ENCODE measurements around the gene FEZF2.

FEZF2 gene

DNA sequence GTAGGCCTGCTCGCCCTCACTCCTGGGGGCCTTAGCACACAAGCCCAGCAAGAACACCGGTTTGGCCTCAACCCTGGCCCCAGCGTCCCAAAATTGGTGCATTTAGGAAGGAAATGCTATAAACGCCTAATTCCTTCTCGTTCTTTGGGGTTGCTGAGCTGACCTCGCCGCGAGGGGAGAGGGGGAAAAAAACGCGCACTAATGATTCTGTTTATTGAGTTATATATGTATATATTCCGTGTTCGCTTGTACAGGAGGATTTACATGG, 3.9 kb downstream of the FEZF2 start:
- H3K9me2 ChIP-seq (replicated peaks; ENCODE audit: insufficient read depth, low read length) = no peaks in the 10 kb centered on the region
- no peaks in the 10 kb centered on the region for H3K36me3 ChIP-seq (replicated peaks; ENCODE audit: insufficient read depth, low read length)
- H3K4me3 ChIP-seq (ENCODE audit: low read length) = no peak overlapping the region
- H3K4me1 ChIP-seq (ENCODE audit: low read length) = no peaks in the 10 kb centered on the region
- H3F3A ChIP-seq (ENCODE audit: insufficient read depth, low read length) = no peaks in the 10 kb centered on the region
- H4K20me1 ChIP-seq (ENCODE audit: insufficient read depth, low read length) = no peaks in the 10 kb centered on the region
- H3K9ac ChIP-seq (ENCODE audit: low read length) = no peak overlapping the region
- H3K9me3 ChIP-seq (replicated peaks; ENCODE audit: insufficient read depth, low read length) = no peaks in the 10 kb centered on the region
- no peak overlapping the region for H2AFZ ChIP-seq (ENCODE audit: low read length)
- H3K27ac ChIP-seq (ENCODE audit: low read length) = no peak overlapping the region
- H3K4me2 ChIP-seq (ENCODE audit: low read depth, low read length) = no peak overlapping the region
- no peak for TF ChIP-seq CTCF (IDR thresholded peaks at IDR 0.05; ENCODE audit: low read length)
- no peaks in the 10 kb centered on the region for H3K79me2 ChIP-seq (ENCODE audit: low read length)
- DNase-seq = no peak
- 0 out of 2 replicates have a peak, but pooled peaks cover 4% of the 10 kb centered on the region for H3K27me3 ChIP-seq (replicated peaks; ENCODE audit: insufficient read depth, low read length)

DNA sequence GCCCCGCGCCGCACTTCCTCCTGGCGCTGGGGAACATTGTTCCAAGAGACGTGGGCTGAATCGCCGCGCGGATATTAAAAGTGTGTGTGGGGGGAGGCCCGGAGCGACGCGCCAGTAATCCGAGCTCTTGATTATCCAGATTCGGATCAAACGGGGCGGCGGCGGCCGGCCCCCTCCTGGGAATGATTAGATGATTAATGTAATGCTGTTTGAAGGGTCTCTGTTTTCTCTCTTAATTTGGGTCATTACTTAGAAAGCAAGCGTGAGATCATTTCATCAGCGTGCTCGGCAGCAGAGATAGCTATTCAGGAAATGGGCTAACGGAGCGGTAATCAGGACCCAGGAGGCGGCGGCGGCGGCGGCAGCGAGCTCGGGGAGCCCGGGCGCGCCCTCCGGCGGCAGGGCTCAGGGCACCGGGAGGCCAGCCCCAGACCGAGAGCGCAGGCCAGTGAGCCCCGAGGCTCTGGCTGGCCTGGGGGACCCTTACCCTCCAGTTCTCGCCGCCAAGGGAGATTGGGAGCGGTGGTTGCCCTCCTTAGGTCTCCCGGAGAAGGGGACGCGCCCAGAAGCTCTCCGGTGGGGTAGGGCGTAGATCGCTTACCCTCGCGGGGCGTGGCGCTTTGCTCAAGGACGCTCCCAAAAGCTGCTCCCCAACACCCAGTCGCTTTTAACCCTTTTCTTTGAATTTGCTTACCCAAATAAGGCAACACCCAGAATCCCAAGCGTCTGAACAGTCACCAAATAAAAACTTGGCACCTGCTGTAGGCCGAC, 4.5 kb downstream of the FEZF2 start:
- DNase-seq = no peak
- H3K36me3 ChIP-seq (replicated peaks; ENCODE audit: insufficient read depth, low read length) = no peaks in the 10 kb centered on the region
- no peak overlapping the region for H3K9ac ChIP-seq (ENCODE audit: low read length)
- TF ChIP-seq EZH2 (optimal IDR thresholded peaks at IDR 0.05; ENCODE audit: low read depth, low read length) (no peak), EZH2phosphoT487 (IDR thresholded peaks at IDR 0.05; ENCODE audit: low read length) (no peak), CTCF (IDR thresholded peaks at IDR 0.05; ENCODE audit: low read length) (no peak)
- H3K9me3 ChIP-seq (replicated peaks; ENCODE audit: insufficient read depth, low read length) = no peaks in the 10 kb centered on the region
- no peaks in the 10 kb centered on the region for H3K4me1 ChIP-seq (ENCODE audit: low read length)
- H3F3A ChIP-seq (ENCODE audit: insufficient read depth, low read length) = no peaks in the 10 kb centered on the region
- no peak overlapping the region for H3K27ac ChIP-seq (ENCODE audit: low read length)
- H4K20me1 ChIP-seq (ENCODE audit: insufficient read depth, low read length) = no peaks in the 10 kb centered on the region
- H3K4me3 ChIP-seq (ENCODE audit: low read length) = no peak overlapping the region
- H3K9me2 ChIP-seq (replicated peaks; ENCODE audit: insufficient read depth, low read length) = no peaks in the 10 kb centered on the region
- H3K27me3 ChIP-seq (replicated peaks; ENCODE audit: insufficient read depth, low read length) = 0 out of 2 replicates have a peak, but pooled peaks cover 3% of the 10 kb centered on the region
- no peak overlapping the region for H3K4me2 ChIP-seq (ENCODE audit: low read depth, low read length)
- H2AFZ ChIP-seq (ENCODE audit: low read length) = no peak overlapping the region
- H3K79me2 ChIP-seq (ENCODE audit: low read length) = no peaks in the 10 kb centered on the region

- H3K27me3 ChIP-seq (replicated peaks; ENCODE audit: insufficient read depth, low read length) = no peaks in the 10 kb centered on the region
- DNase-seq = no peak
- no peak overlapping the region for H3K4me3 ChIP-seq (ENCODE audit: low read length)
- H3K4me2 ChIP-seq (ENCODE audit: low read depth, low read length) = no peak overlapping the region
- no peak overlapping the region for H2AFZ ChIP-seq (ENCODE audit: low read length)
- no peaks in the 10 kb centered on the region for H3K9me2 ChIP-seq (replicated peaks; ENCODE audit: insufficient read depth, low read length)
- no peaks in the 10 kb centered on the region for H3K36me3 ChIP-seq (replicated peaks; ENCODE audit: insufficient read depth, low read length)
- no peak overlapping the region for H3K27ac ChIP-seq (ENCODE audit: low read length)
- H3K4me1 ChIP-seq (ENCODE audit: low read length) = no peaks in the 10 kb centered on the region
- TF ChIP-seq EZH2 (optimal IDR thresholded peaks at IDR 0.05; ENCODE audit: low read depth, low read length) (no peak), EZH2phosphoT487 (IDR thresholded peaks at IDR 0.05; ENCODE audit: low read length) (no peak), CTCF (IDR thresholded peaks at IDR 0.05; ENCODE audit: low read length) (no peak)
- H3K9me3 ChIP-seq (replicated peaks; ENCODE audit: insufficient read depth, low read length) = no peaks in the 10 kb centered on the region
- no peaks in the 10 kb centered on the region for H4K20me1 ChIP-seq (ENCODE audit: insufficient read depth, low read length)
- H3F3A ChIP-seq (ENCODE audit: insufficient read depth, low read length) = no peaks in the 10 kb centered on the region
- H3K9ac ChIP-seq (ENCODE audit: low read length) = no peak overlapping the region
- H3K79me2 ChIP-seq (ENCODE audit: low read length) = no peaks in the 10 kb centered on the region
Observed at GRCh38 chr3:62368290-62368704, 5.1 kb downstream of the FEZF2 start.
